Measurements from ENCODE around the gene IGSF22. TPM values are rescaled to one million over a fixed set of nuclear protein-coding genes. Genes with fewer than 3 reads are reported as not detected.

IGSF22 gene
- total RNA-seq, 1 experiment from 2014 or later, result not detected

DNA sequence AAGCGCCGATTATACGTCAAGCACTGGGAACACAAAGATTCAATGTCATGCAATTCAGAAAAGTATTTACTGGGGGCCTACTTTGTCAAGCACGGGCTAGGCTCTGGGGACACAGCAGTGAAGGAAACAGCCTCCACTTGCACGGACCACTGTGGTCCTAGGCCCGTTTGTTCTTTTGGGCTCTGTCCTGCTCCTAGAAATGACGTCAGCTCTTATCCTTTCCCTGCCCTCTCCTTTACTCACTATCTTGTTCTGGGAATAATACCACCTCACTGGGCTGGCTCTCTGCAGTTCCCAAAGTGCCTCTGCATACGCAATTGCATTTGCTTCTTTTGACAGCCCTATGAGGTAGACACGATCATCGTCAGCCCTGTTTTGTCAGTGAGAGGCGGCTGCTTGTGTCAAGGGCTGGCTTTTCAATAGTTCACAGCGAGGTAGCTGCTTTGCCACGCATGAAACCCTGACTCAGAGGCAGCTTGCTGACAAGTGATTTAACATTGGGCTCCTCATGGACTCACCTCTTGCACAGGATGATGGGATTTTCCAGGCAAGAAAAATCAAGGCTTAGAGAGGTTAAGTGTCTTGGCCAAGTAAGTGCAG is 22.9 kb upstream of the IGSF22 start:
- H3K9me2 ChIP-seq (ENCODE audit: insufficient read depth), result no peaks in the 10 kb centered on the region
- ChIA-PET POLR2A (no interaction called here), CTCF (interaction anchor here (1.3 to 1.7 kb wide), 4 partner anchors 16 to 633 kb away, joined by 5 to 9 read pairs (median 6); no protein-coding TSS in a partner anchor), RAD21 (ENCODE audit: low non-redundant PET in 1 of 2, low total read pairs in 2 of 2, uncharacterized antibody in 2 of 2, unreplicated experiment in 2 of 2) (no interaction called here)
- intact Hi-C loops (cut with micrococcal nuclease), result no loop called here
- no peak for TF ChIP-seq ELF1 (IDR thresholded peaks at IDR 0.05; ENCODE audit: borderline replicate concordance, low read depth)
- no peak for TF ChIP-seq FOSL1 (IDR thresholded peaks at IDR 0.05; ENCODE audit: low read depth)
- TF ChIP-seq, protein P1, sequence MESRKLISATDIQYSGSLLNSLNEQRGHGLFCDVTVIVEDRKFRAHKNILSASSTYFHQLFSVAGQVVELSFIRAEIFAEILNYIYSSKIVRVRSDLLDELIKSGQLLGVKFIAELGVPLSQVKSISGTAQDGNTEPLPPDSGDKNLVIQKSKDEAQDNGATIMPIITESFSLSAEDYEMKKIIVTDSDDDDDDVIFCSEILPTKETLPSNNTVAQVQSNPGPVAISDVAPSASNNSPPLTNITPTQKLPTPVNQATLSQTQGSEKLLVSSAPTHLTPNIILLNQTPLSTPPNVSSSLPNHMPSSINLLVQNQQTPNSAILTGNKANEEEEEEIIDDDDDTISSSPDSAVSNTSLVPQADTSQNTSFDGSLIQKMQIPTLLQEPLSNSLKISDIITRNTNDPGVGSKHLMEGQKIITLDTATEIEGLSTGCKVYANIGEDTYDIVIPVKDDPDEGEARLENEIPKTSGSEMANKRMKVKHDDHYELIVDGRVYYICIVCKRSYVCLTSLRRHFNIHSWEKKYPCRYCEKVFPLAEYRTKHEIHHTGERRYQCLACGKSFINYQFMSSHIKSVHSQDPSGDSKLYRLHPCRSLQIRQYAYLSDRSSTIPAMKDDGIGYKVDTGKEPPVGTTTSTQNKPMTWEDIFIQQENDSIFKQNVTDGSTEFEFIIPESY (IDR thresholded peaks at IDR 0.05; ENCODE audit: extremely low read depth, insufficient replicate concordance, low read length), result no peak
- no peak for TF ChIP-seq CBX3 (IDR thresholded peaks at IDR 0.05; ENCODE audit: low read depth)
- no peak for TF ChIP-seq EZH2phosphoT487 (IDR thresholded peaks at IDR 0.05; ENCODE audit: borderline replicate concordance)
- TF ChIP-seq, protein P2, sequence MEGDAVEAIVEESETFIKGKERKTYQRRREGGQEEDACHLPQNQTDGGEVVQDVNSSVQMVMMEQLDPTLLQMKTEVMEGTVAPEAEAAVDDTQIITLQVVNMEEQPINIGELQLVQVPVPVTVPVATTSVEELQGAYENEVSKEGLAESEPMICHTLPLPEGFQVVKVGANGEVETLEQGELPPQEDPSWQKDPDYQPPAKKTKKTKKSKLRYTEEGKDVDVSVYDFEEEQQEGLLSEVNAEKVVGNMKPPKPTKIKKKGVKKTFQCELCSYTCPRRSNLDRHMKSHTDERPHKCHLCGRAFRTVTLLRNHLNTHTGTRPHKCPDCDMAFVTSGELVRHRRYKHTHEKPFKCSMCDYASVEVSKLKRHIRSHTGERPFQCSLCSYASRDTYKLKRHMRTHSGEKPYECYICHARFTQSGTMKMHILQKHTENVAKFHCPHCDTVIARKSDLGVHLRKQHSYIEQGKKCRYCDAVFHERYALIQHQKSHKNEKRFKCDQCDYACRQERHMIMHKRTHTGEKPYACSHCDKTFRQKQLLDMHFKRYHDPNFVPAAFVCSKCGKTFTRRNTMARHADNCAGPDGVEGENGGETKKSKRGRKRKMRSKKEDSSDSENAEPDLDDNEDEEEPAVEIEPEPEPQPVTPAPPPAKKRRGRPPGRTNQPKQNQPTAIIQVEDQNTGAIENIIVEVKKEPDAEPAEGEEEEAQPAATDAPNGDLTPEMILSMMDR (IDR thresholded peaks at IDR 0.05 in 2 of 3, conservative IDR thresholded peaks at IDR 0.05 in 1 of 3; ENCODE audit: borderline replicate concordance in 1 of 3, insufficient read depth in 1 of 3, low read depth in 2 of 3, low read length in 2 of 3), result no peak
- H3K9ac ChIP-seq (ENCODE audit: low read length), result no peak overlapping the region
- no peak overlapping the region for H3K4me2 ChIP-seq (ENCODE audit: low read length)
- no peaks in the 10 kb centered on the region for H3K9me3 ChIP-seq (ENCODE audit: control insufficient read depth in 1 of 2, insufficient read depth in 1 of 2, low read depth in 1 of 2, low read length in 2 of 2)
- no TSS peak for BruUV-seq (replicated peaks)
- H3K36me3 ChIP-seq (ENCODE audit: control insufficient read depth in 1 of 2, insufficient read depth in 2 of 2, low read length in 2 of 2), result no peaks in the 10 kb centered on the region; a peak in 1 of 4 replicates
- H2AFZ ChIP-seq (ENCODE audit: low read depth, low read length, poor library complexity, severe bottlenecking), result no peak overlapping the region
- no peaks in the 10 kb centered on the region for H3K79me2 ChIP-seq (ENCODE audit: insufficient read depth, low read length)
- peaks cover 0 to 6% of the 10 kb centered on the region in 2 experiments; a peak in 2 of 4 replicates for H3K4me1 ChIP-seq (ENCODE audit: control insufficient read depth in 1 of 2, insufficient read depth in 2 of 2, low read length in 2 of 2)
- H3K27me3 ChIP-seq (ENCODE audit: insufficient read depth, low read length), result no peaks in the 10 kb centered on the region
- no peak for DNase-seq (ENCODE audit: low read depth, low spot score)
- H4K20me1 ChIP-seq (ENCODE audit: insufficient read depth), result no peaks in the 10 kb centered on the region
- no peak overlapping the region for H3K27ac ChIP-seq (ENCODE audit: low read depth, low read length)
- H3K4me3 ChIP-seq (replicated peaks in 1 of 2; ENCODE audit: low read depth in 1 of 2, low read length in 2 of 2), result no peak overlapping the region
- ATAC-seq, result no peak

Data from HCT116 (cell line).